RWPE2 (cell line): Measurements from ENCODE around the gene SLC35A4.
"Not testable (repeated sequence)": the region's sequence is repeated elsewhere in the genome, so short reads cannot be mapped to it uniquely, and the experiment has no call there.

Experiments
- ATAC-seq: fragments of 200-7000 bp; cut with Tn5 transposase; 3 replicates; pipeline ENCODE4 v1.9.1; 2021; ENCODE audit warnings: low read depth
- DNase-seq: peaks from one replicate; pipeline ENCODE4 v3.0.0-alpha.2; 2020; ENCODE audit warnings: low spot score
- H3K27ac ChIP-seq: fragments of 450-650 bp; 2 replicates; pipeline ENCODE4 v1.5.1; 2017; ENCODE audit warnings: mild to moderate bottlenecking; ENCODE audit not compliant: poor library complexity, severe bottlenecking
- H3K27me3 ChIP-seq: fragments of 250-450 bp; sonication (Bioruptor Pico); 2 replicates; pipeline ENCODE4 v1.5.1; 2021; ENCODE audit warnings: mild to moderate bottlenecking, moderate library complexity; ENCODE audit not compliant: insufficient read depth, poor library complexity, severe bottlenecking
- H3K36me3 ChIP-seq: fragments of 250-450 bp; sonication (Bioruptor Pico); 2 replicates; pipeline ENCODE4 v1.5.1; 2020; ENCODE audit warnings: low read depth, mild to moderate bottlenecking, moderate library complexity
- H3K4me1 ChIP-seq: fragments of 250-450 bp; sonication (Bioruptor Pico); 2 replicates; pipeline ENCODE4 v1.5.1; 2021; ENCODE audit warnings: mild to moderate bottlenecking, moderate library complexity; ENCODE audit not compliant: insufficient read depth, poor library complexity, severe bottlenecking
- H3K4me3 ChIP-seq: fragments of 250-450 bp; sonication (Bioruptor Pico); 2 replicates; pipeline ENCODE4 v1.5.1; 2021; ENCODE audit warnings: mild to moderate bottlenecking, moderate library complexity; ENCODE audit not compliant: severe bottlenecking
- H3K9me3 ChIP-seq: fragments of 250-450 bp; sonication (Bioruptor Pico); 2 replicates; pipeline ENCODE4 v1.5.1; 2021; ENCODE audit warnings: mild to moderate bottlenecking, moderate library complexity; ENCODE audit not compliant: severe bottlenecking
- TF ChIP-seq, protein P1 (sequence below): fragments of 450-650 bp; IDR thresholded peaks from one replicate; pipeline ENCODE4 v1.5.1; 2017; ENCODE audit warnings: mild to moderate bottlenecking, moderate library complexity; ENCODE audit not compliant: poor library complexity, severe bottlenecking

SLC35A4 gene

DNA sequence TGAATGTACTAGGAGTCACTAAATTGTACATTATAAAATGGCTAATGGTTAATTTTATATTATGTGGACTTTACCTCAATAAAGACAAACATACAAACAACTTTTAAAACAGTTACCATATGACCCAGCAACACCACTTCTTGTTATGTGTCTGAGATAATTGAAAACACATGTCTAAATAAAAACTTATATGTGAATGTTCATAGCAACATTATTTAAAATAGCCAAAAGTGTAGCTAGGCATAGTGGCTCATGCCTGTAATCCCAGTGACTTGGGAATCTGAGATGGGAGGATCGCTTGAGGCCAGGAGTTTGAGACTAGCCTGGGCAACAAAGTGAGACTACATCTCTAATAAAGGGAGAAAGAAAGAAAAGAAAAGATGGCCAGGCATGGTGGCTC, 22.9 kb downstream of the SLC35A4 start:
- Histone ChIP-seq H3K4me3 (no peak overlapping the region), H3K27ac (no peak overlapping the region), H3K4me1 (peaks cover 11% of the 10 kb centered on the region), H3K27me3 (no peaks in the 10 kb centered on the region), H3K9me3 (no peaks in the 10 kb centered on the region), H3K36me3 (no peaks in the 10 kb centered on the region)
- TF ChIP-seq, protein P1, sequence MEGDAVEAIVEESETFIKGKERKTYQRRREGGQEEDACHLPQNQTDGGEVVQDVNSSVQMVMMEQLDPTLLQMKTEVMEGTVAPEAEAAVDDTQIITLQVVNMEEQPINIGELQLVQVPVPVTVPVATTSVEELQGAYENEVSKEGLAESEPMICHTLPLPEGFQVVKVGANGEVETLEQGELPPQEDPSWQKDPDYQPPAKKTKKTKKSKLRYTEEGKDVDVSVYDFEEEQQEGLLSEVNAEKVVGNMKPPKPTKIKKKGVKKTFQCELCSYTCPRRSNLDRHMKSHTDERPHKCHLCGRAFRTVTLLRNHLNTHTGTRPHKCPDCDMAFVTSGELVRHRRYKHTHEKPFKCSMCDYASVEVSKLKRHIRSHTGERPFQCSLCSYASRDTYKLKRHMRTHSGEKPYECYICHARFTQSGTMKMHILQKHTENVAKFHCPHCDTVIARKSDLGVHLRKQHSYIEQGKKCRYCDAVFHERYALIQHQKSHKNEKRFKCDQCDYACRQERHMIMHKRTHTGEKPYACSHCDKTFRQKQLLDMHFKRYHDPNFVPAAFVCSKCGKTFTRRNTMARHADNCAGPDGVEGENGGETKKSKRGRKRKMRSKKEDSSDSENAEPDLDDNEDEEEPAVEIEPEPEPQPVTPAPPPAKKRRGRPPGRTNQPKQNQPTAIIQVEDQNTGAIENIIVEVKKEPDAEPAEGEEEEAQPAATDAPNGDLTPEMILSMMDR, result no peak
- DNase-seq (no peak), ATAC-seq (no peak)

DNA sequence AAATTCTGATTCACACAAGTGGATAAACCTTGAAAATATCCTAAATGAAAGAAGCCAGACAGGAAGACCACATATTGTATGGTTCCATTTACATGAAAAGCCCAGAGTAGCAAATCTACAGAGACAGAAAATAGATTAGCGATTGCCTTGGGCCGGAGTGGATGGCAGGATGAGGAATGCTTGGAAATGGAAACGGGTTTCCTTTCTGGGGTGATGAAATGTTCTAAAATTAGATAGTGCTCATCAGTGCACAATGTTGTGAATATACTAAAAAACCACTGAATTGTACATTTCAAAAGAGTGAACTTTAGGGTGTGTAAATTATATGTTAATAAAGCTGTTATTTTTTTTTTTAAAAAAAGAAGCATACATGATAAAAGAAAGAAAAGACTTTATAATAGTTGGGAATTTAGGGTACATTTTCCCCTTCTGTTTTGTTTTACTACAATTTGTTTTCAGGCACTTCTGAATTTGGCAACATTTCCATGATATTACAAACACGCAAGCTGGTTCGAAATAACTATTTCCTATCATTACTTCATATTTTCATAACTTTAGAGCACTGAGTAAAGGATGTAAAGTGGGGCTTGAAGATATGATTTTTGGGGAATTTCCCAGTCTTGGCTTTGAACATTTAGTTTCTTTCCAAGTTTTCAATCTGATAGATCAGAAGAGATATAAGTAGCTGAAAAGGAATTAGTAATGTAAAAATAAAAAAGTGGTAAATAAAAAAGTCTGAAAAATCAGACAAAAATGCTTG, 23.9 kb downstream of the SLC35A4 start:
- Histone ChIP-seq H3K36me3 (no peaks in the 10 kb centered on the region), H3K4me1 (peaks cover 16% of the 10 kb centered on the region), H3K27ac (no peak overlapping the region), H3K4me3 (no peak overlapping the region), H3K27me3 (no peaks in the 10 kb centered on the region), H3K9me3 (no peaks in the 10 kb centered on the region)
- TF ChIP-seq, protein P1, result no peak
- ATAC-seq (no peak), DNase-seq (no peak)

DNA sequence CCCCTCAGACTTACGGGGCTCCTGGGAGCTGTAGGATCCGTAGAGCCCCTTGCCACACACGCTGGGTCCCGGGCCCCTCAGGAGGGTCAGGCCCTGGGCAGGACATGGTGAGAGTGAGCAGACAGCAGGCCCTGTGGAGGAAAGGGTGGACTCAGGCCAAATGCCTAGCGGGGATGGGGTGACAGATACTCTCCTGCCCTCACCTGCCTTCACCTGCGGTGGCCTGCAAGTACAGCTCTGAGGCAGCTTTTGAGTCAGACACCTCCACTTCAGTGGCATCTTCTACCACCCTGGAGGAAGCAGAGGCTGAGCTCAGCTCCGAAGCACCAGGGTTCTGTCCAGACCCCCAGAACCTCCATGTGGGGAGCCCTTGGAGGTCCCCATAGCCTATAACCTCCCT, 26.2 kb downstream of the SLC35A4 start:
- H3K4me3 ChIP-seq, result no peak overlapping the region
- ATAC-seq (no peak), DNase-seq (no peak)
- no peaks in the 10 kb centered on the region for H3K9me3 ChIP-seq
- H3K27me3 ChIP-seq, result no peaks in the 10 kb centered on the region
- H3K4me1 ChIP-seq, result peaks cover 16% of the 10 kb centered on the region
- H3K36me3 ChIP-seq, result no peaks in the 10 kb centered on the region
- H3K27ac ChIP-seq, result no peak overlapping the region
- TF ChIP-seq, protein P1, result no peak

DNA sequence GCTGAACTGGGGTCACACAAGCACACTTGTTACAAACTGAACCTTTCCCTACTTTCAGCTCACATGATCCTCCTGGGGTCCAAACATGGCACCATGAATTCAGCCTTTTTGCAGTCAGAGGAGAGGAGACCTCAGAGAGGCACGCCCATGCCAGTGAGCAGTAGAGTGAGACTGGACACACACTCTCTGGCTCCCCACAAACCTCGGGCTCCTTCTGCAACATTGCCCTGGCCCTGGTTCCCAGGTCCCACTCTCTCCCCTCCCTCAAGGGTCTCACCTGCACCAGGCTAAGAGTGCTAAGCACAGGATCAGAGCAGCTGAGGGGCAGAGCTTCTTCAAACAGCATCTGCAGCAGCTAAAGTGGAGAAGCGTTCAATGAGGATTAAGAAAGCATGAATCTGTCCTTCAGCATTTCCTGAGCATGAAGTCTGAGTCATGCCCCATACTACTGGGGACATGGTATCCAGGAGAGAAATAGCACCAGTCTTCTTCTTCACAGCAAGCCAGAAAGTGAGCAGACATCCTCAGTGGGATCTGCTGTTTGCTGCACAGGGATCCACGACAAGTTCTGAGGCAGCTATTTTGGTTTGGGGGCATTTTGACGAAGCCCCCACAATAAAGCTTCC, 27.2 kb downstream of the SLC35A4 start:
- Histone ChIP-seq H3K27me3 (no peaks in the 10 kb centered on the region), H3K36me3 (no peaks in the 10 kb centered on the region), H3K4me1 (peaks cover 16% of the 10 kb centered on the region), H3K27ac (no peak overlapping the region), H3K4me3 (no peak overlapping the region), H3K9me3 (no peaks in the 10 kb centered on the region)
- ATAC-seq (peak; percentile 76), DNase-seq (no peak)
- TF ChIP-seq, protein P1, result no peak

DNA sequence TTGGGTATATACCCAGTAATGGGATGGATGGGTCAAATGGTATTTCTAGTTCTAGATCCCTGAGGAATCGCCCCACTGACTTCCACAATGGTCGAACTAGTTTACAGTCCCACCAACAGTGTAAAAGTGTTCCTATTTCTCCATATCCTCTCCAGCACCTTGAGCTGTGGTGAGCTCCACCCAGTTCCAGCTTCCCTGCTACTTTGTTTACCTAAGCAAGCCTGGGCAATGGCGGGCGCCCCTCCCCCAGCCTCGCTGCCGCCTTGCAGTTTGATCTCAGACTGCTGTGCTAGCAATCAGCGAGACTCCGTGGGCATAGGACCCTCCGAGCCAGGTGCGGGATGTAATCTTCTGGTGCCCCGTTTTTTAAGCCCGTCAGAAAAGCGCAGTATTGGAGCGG, 28.4 kb downstream of the SLC35A4 start:
- not testable (repeated sequence) for H3K27ac ChIP-seq, H3K9me3 ChIP-seq, H3K27me3 ChIP-seq, DNase-seq, H3K4me3 ChIP-seq, H3K36me3 ChIP-seq
- peaks cover 16% of the 10 kb centered on the region for H3K4me1 ChIP-seq
- ATAC-seq, result peak; percentile 46; the same call in 2 of the 3 replicates
